HG02970 (cell line): ENCODE measurements around the gene JAKMIP2.
"Not testable (repeated sequence)": the region's sequence is repeated elsewhere in the genome, so short reads cannot be mapped to it uniquely, and the experiment has no call there.

Source experiments
- ATAC-seq: cut with Tn5 transposase; IDR thresholded peaks from one replicate; pipeline ENCODE4 v1.9.1; 2021; ENCODE audit warnings: mild to moderate bottlenecking, moderate library complexity, moderate number of reproducible peaks; ENCODE audit not compliant: unreplicated experiment, low FRiP score

Gene JAKMIP2

GRCh38 chr5:147619281-147619878 is 163.1 kb downstream of the JAKMIP2 start:
- no peak for ATAC-seq

DNA sequence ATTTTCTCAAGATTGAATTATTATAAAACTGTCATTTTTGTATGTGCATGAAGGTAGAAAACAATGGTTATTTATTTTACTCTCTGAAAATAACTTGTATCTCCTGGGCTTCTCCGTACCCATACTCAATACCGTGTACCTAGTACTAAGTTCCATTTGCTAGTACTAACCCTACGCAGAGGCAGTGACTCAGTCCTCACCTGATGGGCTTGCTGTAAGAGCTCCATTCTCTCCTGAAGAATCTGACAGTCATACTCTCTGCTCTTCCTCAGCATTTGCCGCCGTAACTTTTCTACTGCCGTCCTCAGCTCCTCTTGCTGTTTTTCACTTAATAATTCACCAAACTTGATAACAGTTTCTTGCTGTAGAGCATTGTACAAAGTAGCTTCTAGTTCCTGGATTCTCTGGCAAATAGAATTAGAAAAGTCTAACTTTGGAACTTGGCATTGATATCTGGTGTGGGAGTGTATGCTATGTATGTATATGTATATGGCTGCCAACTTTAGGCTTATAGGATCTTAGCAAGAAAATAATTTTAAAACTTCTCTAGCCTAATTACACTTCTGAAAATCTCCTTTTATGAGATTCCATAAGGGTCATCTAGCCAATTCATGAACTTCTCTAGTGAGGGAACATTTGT is 164.7 kb downstream of the JAKMIP2 start:
- ATAC-seq, result no peak

DNA sequence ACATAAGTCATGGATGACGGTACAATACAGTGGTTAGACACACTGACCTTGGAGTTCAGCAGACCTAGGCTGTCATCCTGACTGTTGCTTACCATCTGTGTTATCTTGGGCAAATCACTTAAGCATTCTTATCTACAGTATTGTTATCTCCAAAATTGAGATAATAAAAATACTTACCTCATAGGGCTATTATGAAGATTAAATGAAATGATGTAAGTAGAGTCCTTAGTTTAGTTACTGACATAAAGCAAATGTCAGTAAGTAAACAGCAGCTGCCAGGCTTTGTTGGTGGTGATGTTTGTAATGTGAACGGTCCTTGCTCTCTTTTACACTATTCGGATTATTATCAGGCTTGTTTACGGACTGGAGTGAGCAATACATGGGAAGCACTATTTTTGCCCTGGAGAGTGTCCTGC is 165.3 kb downstream of the JAKMIP2 start:
- no peak for ATAC-seq

DNA sequence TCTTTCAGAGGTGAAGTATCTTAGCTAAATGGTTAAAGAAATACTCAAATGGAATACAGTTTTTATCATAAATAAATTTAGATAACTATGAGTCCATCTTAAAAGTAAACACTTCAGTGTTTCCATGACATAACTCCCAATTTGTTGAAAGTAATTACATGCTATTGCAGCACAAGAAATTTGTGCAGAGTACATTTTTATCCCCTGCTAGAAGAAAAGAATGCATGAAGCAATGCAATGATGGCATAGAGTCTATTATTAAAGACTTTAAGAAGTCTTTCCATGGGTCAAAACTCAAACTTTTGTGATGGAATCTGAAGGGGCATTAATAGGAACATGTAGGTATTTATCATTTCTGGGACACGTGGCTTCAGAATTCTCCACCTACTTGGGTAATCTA is 166.1 kb downstream of the JAKMIP2 start:
- no peak for ATAC-seq

DNA sequence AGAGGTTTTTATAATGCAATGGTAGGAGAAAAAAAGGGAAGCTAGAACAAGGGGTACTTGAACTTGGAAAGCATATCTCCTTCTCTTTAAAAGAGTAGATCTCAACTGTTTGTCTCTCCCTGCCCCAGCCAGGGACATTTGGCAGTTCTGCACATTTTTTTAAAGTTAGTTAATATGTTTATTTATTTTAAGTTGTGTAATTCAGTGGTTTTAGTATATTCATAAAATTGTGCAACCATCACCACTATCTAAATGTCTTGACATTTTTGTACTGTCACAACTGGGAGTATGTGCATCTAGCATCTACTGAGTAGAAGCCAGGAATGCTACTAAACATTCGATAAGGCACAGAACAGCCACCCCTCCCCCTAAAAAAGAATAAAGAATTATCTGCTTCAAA is 169.2 kb downstream of the JAKMIP2 start:
- ATAC-seq, result no peak

DNA sequence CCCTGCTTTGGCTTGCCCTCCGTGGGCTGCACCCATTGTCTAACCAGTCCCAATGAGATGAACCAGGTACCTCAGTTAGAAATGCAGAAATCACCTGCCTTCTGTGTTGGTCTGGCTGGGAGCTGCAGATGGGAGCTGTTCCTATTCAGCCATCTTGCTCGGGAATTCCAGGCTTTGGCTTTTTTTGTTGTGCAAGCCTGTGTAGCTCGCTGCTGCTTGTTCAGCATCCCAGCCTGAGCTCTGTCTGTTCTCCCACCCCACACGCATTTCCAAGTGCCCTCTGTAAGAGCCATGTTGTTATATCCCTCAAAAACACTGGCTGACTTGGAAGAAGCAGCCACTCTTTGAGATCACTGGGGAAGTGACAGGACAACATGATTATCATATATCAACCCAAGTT is 171.0 kb downstream of the JAKMIP2 start:
- no peak for ATAC-seq

GRCh38 chr5:147610798-147611197 is 171.7 kb downstream of the JAKMIP2 start:
- no peak for ATAC-seq

DNA sequence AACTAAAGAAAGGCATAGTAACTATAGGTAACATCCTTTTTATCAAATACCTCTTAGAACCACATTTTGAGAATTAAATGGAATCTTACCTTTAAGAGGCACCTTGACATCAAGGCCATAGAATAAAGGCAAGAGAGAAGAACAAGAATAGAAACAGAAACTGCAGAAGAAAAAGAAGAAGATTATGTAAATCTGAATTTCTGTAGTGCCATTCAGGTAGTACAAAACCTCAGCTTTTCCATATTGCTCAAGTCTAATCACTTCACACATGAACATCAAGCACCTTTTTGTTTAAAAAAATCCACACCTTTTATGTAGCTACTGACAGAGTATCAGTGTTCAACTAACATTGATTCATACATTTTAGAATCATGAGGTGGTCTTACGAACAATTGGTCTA is 180.9 kb downstream of the JAKMIP2 start:
- ATAC-seq, result no peak

DNA sequence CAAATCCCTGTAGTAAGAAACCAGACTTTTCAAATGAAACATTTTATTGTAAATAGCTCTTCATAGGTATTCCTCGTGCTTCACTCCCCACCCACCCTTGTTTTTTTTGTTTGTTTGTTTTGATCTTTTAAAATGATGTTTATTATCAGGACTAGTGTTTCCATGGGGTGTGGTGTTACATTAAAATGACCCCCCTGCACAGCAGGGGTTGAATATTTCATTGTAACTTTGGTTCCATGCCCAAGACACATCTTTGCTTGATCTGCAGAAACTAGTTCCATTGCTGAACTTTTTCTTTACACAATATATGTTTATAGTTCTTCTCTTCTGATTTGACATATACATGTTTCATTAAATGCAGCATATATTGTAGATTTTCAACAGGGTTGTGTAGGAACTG is 191.4 kb downstream of the JAKMIP2 start:
- no peak for ATAC-seq

DNA sequence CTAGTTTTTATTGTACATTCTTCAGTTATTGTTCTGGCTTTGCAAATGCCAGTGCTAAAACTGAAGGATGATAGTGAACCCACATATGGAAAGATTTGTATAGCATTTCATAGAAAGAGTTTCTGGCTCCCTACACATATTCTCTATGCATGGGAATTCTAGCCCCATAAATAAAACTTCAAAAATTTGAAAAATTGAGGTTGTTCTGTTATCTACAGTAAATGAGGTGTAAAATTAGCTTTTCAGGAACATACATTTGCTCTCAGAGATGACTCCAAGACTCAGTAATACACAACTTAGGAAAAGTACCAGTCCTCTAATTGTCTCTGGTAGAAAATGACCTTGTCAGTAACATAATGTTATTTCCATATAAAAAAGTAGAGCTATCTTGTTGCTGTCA is 192.4 kb downstream of the JAKMIP2 start:
- ATAC-seq, result no peak

DNA sequence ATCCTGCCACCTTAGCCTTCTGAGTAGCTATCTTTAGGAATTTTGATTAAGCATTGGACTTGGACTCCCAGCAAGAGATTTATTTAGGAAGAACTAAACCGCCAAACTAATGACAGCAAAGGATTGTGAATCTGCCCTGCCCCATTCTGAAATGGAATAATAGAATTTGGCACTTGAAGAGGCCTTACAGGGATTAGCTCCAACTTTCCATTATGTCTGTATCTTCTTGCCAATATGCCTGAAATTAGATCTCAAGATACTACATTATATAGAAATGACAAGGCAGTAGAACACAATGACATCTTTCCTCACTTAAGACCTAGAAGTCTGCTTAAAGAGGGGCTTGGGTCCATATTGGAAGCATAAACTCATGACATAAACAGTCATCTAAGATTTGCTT is 195.7 kb downstream of the JAKMIP2 start:
- ATAC-seq, result no peak

- no peak for ATAC-seq
These were observed 196.3 kb downstream of the JAKMIP2 start for GRCh38 chr5:147586221-147586620.

DNA sequence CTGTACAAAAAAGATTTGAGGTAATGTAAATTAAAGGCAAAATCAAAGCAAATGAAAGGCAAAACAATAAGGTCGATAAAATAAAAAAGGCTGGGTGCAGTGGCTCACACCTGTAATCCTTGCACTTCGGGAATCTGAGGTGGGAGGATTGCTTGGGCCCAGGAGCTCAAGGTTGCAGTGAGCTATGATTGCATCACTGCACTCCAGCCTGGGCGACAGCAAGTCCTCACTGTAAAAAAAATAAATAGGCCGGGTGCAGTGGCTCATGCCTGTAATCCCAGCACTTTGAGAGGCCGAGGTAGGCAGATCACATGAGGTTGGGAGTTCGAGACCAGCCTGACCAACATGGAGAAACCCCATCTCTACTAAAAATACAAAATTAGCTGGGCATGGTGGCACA is 200.3 kb downstream of the JAKMIP2 start:
- ATAC-seq, result not testable (repeated sequence)

DNA sequence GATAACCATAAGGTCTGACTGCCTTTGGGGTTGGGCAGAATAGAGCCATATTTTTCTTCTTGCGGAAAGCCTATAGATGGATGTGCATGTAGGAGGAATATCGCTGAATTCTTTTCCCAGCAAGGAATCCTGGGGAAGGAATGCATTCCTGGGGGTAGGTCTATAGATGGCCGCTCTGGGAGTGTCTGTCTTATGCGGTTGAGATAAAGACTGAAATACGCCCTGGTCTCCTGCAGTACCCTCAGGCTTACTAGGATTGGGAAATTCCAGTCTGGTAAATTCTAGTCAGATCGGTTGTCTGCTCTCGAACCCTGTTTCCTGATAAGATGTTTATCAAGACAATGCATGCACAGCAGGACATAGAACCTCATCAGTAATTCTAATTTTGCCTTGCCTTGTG is 202.1 kb downstream of the JAKMIP2 start:
- ATAC-seq, result not testable (repeated sequence)

- no peak for ATAC-seq
These were observed 204.1 kb downstream of the JAKMIP2 start for GRCh38 chr5:147578228-147579024.

- peak; percentile 60 for ATAC-seq
These were observed 205.6 kb downstream of the JAKMIP2 start for GRCh38 chr5:147576646-147577535.

DNA sequence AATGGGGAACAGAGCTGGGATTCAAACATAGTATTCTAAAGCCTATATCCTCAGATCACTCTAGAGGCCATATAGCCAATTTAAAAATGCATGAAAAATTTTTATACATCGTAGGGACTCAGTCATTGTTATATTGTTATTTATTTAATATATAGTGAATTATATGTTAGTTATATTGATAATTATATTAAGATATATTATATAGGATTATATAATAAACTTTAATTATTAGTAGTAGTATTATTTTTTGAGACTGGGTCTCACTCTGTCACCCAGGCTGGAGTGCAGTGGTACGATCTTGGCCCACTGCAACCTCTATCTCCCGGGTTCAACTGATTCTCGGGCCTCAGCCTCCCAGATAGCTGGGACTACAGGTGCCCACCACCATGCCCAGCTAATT is 206.9 kb downstream of the JAKMIP2 start:
- ATAC-seq, result no peak

DNA sequence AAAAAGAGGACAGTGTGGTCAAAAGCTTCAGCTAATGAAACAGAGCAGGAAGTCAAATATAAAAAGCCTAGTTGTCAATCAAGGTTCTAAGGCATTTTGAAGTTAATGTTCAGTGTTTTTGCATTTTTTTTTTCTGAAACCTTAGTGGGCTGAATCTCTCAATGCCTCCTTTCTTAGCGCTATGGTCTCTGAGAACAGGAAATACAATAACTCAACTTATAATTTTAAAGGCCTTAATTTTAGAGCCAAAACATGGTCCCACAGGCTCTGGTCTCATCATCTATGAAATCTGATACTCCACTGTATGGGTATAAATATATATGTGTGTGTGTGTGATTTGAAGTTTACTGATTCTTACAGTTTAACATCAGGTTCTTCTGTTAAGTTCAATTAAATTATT is 209.3 kb downstream of the JAKMIP2 start:
- no peak for ATAC-seq

GRCh38 chr5:147568710-147569406 is 213.7 kb downstream of the JAKMIP2 start:
- no peak for ATAC-seq

DNA sequence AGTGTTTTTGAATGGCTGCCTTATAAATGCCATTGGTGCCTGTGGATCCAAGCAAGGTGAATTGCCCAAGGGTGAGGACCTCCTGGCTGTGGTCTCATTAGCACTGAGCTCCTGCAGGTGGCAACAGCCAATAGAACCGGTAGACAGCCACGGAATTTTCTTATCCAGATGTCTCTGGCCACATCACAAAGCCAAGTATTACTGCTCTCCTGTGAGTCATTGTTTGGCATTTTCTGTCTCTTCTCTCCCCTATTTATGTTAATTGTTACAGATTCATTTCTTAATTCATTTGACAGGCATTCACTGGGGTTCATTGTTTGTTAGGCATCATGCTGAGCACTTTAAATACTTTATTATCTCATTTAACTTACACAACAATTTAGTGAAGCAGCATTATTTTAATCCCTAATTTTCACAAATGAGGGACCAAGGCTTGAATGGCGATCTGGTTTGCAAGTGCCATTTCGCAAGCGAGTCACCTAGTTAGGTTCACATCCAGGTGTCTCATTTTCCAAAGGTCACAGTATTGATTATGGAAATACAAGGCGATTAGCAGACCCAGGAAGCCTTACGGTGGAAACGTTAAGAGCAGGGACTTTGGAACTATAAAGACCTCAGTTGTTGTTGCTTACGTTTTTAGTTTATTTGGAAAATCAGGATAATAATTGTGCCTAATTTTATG is 214.5 kb downstream of the JAKMIP2 start:
- no peak for ATAC-seq
